Muscle of leg (tissue), 11 donors: Measurements from ENCODE around the gene FCRLB. TPM values are rescaled to one million over a fixed set of nuclear protein-coding genes. Genes with fewer than 3 reads are reported as not detected.
"Not testable (repeated sequence)": the region's sequence is repeated elsewhere in the genome, so short reads cannot be mapped to it uniquely, and the experiment has no call there.

Experiments
- DNase-seq: peaks from one replicate; pipeline ENCODE4 v3.0.0; 2013
- H3K27ac ChIP-seq: one replicate; pipeline ENCODE4 v1.5.1; 2013; ENCODE audit warnings: mild to moderate bottlenecking, low read length, control low read depth
- H3K27me3 ChIP-seq: one replicate; pipeline ENCODE4 v1.6.1; 2013; ENCODE audit warnings: low read length; ENCODE audit not compliant: control insufficient read depth, insufficient read depth
- H3K36me3 ChIP-seq: one replicate; pipeline ENCODE4 v1.6.1; 2013; ENCODE audit warnings: low read length; ENCODE audit not compliant: control insufficient read depth, insufficient read depth
- H3K4me1 ChIP-seq: one replicate; pipeline ENCODE4 v1.6.1; 2013; ENCODE audit warnings: low read length; ENCODE audit not compliant: control insufficient read depth, insufficient read depth
- H3K4me3 ChIP-seq: one replicate; pipeline ENCODE4 v1.5.1; 2013; ENCODE audit warnings: low read length, control low read depth
- H3K9me3 ChIP-seq: replicated peaks from 2 replicates; pipeline ENCODE4 v1.6.1; 2013; ENCODE audit warnings: low read depth, low read length; ENCODE audit not compliant: control insufficient read depth
- WGBS: methylation state at CpG from one replicate; pipeline ENCODE4 v1.1.5; 2013; ENCODE audit warnings: missing lambda C conversion rate; ENCODE audit not compliant: insufficient coverage; 5-methylcytosine and 5-hydroxymethylcytosine counted together
- polyA plus RNA-seq, 8 donors: library from polyadenylated mRNA; unstranded; fragments of 120-200 nt; gene quantifications; one replicate each; pipeline versions ENCODE4 v1.2.1 to v1.2.3, GENCODE V29; 2013; ENCODE audit warnings: inconsistent platforms in 1 of 8, low replicate concordance in 1 of 8; ENCODE audit not compliant: insufficient read length in 8 of 8, insufficient read depth in 1 of 8
- total RNA-seq: library from RNA; stranded (reverse); fragments of 120-200 nt; gene quantifications from one replicate; pipeline ENCODE4 v1.2.4, GENCODE V29; 2013

The FCRLB gene
- total and polyA plus RNA-seq, 9 donors, result 0.31 to 0.79 (median 0.42) TPM

DNA sequence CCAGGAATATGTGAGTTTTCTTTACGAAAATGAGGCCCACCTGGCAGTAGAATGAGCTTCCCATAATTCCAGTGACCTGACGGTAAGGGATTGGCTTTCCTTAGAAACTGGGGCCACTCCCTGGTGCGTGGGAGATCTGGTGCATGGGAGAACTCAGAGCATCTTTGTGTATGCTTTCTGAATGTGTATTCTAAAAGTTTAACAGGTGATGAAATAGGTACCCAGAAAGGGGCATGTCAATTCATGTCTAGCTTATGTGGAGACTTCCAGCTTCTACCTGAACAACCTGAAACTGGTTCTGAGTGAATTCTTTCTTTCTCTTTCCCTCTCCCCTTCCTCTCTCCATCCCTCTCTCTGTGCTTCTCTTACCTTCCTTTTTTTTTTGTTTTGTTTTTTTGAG is 29.5 kb upstream of the FCRLB start:
- 36% methylated on average over 3 of the region's 3 CpGs for WGBS
- no peaks in the 10 kb centered on the region for H3K9me3 ChIP-seq
- no peaks in the 10 kb centered on the region for H3K36me3 ChIP-seq

DNA sequence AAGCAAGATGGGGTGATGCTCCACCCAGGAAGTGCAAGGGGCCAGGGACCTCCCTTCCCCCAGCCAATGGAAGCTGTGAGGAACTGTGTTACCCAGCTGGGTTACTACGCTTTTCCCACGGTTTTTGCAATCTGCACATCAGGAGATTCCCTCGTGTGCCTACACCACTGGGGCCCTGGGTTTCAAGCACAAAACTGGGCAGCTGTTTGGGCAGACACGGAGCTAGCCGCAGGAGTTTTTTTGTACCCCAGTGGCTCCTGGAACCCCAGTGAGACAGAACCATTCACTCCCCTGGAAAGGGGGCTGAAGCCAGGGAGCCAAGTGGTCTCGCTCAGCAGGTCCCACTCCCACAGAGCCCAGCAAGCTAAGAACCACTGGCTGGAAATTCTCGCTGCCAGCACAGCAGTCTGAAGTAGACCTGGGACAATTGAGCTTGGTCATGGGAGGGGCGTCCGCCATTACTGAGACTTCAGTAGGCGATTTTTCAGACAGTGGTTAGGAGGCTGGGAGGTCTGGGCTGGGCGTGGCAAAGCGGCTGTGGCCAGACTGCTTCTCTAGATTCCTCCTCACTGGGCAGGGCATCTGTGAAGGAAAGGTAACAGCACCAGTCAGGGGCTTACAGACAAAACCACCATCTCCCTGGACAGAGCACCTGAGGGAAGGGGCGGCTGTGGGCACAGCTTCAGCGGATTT is 28.2 kb upstream of the FCRLB start:
- not testable (repeated sequence) for H3K4me1 ChIP-seq, DNase-seq

More for the DNA sequence above, 29.5 kb upstream of the FCRLB start:
- Histone ChIP-seq H3K27ac (no peak overlapping the region), H3K4me3 (no peak overlapping the region), H3K4me1 (no peaks in the 10 kb centered on the region), H3K27me3 (peaks cover 5% of the 10 kb centered on the region)
- DNase-seq, result no peak

DNA sequence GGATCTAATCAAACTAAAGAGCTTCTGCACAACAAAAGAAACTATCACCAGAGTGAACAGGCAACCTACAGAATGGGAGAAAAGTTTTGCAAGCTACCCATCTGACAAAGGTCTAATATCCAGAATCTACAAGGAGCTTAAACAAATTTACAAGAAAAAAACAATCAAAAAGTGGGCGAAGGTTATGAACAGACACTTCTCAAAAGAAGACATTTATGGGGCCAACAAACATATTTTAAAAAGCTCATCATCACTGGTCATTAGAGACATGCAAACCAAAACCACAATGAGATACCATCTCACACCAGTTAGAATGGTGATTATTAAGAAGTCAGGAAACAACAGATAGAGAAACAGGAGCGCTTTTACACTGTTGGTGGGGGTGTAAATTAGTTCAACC is 23.0 kb upstream of the FCRLB start:
- H3K9me3 ChIP-seq, H3K27ac ChIP-seq, H3K27me3 ChIP-seq, H3K4me1 ChIP-seq, DNase-seq, H3K36me3 ChIP-seq, H3K4me3 ChIP-seq: not testable (repeated sequence)
- no CpG with 5 or more reads among the region's 2 CpGs for WGBS

More for the DNA sequence above, 28.2 kb upstream of the FCRLB start:
- not testable (repeated sequence) for H3K27me3 ChIP-seq, H3K27ac ChIP-seq, H3K4me3 ChIP-seq, H3K9me3 ChIP-seq, H3K36me3 ChIP-seq
- 83% methylated on average over 9 of the region's 14 CpGs for WGBS

DNA sequence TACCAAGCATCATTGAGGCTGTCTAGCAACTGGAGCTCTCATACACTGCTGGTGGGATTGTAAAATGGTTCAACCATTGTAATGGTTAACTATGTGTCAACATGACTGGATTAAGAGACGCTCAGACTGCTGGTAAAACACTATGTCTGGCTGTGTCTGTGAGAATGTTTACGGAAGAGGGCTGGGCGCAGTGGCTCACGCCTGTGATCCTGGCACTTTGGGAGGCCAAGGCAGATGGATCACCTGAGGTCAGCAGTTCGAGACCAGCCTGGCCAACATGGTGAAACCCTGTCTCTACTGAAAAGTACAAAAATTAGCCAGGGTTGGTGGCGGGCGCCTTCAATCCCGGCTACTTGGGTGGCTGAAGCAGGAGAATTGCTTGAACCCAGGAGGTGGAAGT is 19.1 kb upstream of the FCRLB start:
- peaks cover 8% of the 10 kb centered on the region for H3K4me1 ChIP-seq
- H3K27me3 ChIP-seq, result peaks cover 4% of the 10 kb centered on the region
- no peaks in the 10 kb centered on the region for H3K9me3 ChIP-seq
- DNase-seq, result no peak
- H3K4me3 ChIP-seq, result no peak overlapping the region
- no peaks in the 10 kb centered on the region for H3K36me3 ChIP-seq
- H3K27ac ChIP-seq, result no peak overlapping the region
- 69% methylated on average over 8 of the region's 8 CpGs for WGBS

DNA sequence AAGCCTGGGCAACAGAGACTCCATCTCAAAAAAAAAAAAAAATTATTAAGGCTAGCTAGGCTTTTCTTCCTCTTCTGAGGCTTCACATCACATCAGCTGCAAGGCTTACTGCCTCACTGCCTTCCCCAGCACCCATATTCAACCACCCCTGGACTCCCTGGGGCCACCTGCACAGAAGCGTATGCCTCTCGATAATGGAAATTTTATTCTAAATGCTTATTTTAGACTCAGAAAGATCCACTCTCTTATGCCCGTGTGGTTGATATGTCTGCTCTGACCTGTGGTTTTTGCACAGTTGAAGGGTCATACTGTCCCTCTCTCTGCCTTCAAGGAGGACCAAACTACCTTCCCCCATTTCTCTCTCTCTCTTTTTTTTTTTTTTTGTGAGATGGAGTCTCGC is 15.8 kb upstream of the FCRLB start:
- no peaks in the 10 kb centered on the region for H3K9me3 ChIP-seq
- WGBS, result no CpG with 5 or more reads among the region's 4 CpGs
- H3K36me3 ChIP-seq, result no peaks in the 10 kb centered on the region
- H3K4me1 ChIP-seq, result peaks cover 8% of the 10 kb centered on the region
- no peak overlapping the region for H3K27ac ChIP-seq
- peaks cover 4% of the 10 kb centered on the region for H3K27me3 ChIP-seq
- DNase-seq, result no peak
- H3K4me3 ChIP-seq, result no peak overlapping the region

DNA sequence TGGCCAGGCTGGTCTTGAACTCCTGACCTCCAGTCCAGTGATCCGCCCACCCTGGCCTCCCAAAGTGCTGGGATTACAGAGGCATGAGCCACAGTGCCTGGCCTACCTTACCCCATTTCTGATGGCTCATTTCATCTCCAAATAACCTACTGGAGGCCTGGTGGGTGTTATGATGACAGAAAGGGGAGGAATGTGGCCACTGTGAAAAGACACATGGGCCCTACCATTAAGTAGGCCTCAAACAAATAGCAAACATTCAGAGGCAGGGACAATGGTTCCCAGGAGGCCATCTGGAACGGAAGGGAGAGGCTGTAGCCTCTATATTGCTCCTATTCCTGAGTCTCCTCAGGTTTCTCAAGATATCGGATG is 15.2 kb upstream of the FCRLB start:
- H3K27ac ChIP-seq, result no peak overlapping the region
- peak; percentile 2 for DNase-seq
- no peaks in the 10 kb centered on the region for H3K36me3 ChIP-seq
- no peak overlapping the region for H3K4me3 ChIP-seq
- H3K27me3 ChIP-seq, result peaks cover 8% of the 10 kb centered on the region
- WGBS, result 71% methylated on average over 2 of the region's 3 CpGs
- no peaks in the 10 kb centered on the region for H3K9me3 ChIP-seq
- H3K4me1 ChIP-seq, result peaks cover 8% of the 10 kb centered on the region

DNA sequence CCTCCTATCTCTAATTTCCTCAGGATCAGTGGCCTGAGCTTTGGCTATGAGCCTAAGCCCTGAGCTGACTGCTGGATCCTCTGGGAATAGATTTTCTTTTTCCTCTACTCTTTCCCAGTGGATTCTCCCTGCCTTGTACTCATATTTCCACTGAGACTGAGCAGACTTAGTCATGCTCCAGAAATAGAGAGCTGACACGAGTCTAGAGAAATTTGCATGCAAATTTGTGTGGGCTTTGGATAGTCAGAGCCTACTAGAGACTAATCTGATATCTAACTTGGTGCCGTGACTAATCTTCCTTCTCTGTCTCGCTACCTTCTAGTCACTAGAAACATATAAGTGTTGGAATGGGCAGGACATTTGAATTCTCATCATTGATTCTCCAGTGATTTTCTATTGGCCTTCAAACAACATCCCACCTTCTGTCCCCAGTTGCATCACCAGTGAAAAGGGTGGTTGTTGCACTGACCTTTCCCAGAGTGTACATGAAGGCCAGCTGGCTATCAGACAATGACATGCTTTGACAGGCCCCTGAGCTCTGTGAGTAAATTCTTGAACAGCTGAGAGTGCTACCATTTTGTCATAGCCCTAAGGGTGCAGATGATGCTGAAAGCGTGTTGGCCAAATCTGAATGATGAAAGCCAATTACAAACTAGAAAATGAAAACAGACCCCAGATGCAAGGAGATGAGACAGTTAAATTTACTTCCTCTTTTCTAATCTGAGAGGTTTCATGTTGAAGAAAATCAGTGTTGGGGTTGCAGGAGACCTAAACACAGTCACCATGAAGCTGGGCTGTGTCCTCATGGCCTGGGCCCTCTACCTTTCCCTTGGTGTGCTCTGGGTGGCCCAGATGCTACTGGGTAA is 14.6 kb upstream of the FCRLB start, which contains the start of gene FCRLA:
FCRLA (plus strand) TSS at position 748 of the 866 bp plus-strand sequence; CDS start at position 784, 36 bp downstream.
- peaks cover 8% of the 10 kb centered on the region for H3K27me3 ChIP-seq
- DNase-seq, result peak; percentile 66
- H3K4me3 ChIP-seq, result no peak within 1 kb of the TSS
- no peak within 1 kb of the TSS for H3K27ac ChIP-seq
- peaks cover 8% of the 10 kb centered on the region for H3K4me1 ChIP-seq
- WGBS, result no CpG with 5 or more reads among the region's 4 CpGs
- no peaks in the 10 kb centered on the region for H3K9me3 ChIP-seq
- no peaks in the 10 kb centered on the region for H3K36me3 ChIP-seq

DNA sequence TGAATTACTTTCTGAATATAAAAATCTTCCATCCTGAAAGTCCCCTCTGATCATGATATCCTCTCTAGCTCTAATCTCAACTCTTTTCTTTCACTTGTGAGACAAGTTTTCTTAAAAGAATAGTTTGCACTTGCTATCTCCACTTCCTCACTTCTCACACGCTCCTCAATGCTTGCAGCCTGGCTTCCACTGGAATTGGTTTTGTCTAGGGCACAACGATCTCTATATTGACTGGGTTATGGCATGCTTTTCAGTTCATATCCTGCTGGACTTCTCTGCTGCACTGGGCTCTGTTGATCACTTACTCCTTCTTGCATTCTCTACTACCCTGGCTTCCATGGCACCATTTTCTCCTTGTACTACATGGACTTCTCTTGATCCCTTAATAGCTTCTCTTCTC is 13.8 kb upstream of the FCRLB start:
- Histone ChIP-seq H3K9me3 (no peaks in the 10 kb centered on the region), H3K27me3 (peaks cover 5% of the 10 kb centered on the region), H3K27ac (no peak overlapping the region), H3K4me3 (no peak overlapping the region), H3K36me3 (no peaks in the 10 kb centered on the region), H3K4me1 (peaks cover 8% of the 10 kb centered on the region)
- DNase-seq, result no peak
- WGBS, result 90% methylated on average over 1 of the region's 2 CpGs

DNA sequence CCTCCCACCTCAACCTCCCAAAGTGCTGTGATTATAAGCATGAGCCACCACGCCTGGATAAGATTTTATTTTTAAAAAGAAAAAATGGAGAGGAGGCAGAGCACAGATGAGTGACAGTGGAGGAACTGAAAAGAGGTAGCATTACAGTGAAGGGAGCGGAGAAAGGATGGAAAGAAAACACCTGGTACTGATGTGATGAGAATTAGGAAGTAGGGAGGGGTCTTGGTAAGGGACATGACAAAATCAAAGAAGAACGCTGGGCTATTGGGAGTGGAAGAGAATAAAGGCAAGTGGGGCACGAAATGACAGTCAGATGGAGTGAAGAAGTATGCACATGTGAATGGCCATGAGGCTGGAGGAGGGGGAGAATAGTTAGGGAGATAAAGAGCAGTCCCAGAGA is 12.0 kb upstream of the FCRLB start:
- Histone ChIP-seq H3K4me3 (no peak overlapping the region), H3K9me3 (no peaks in the 10 kb centered on the region), H3K27me3 (peaks cover 6% of the 10 kb centered on the region), H3K27ac (no peak overlapping the region), H3K36me3 (no peaks in the 10 kb centered on the region), H3K4me1 (peaks cover 8% of the 10 kb centered on the region)
- 71% methylated on average over 4 of the region's 4 CpGs for WGBS
- no peak for DNase-seq

DNA sequence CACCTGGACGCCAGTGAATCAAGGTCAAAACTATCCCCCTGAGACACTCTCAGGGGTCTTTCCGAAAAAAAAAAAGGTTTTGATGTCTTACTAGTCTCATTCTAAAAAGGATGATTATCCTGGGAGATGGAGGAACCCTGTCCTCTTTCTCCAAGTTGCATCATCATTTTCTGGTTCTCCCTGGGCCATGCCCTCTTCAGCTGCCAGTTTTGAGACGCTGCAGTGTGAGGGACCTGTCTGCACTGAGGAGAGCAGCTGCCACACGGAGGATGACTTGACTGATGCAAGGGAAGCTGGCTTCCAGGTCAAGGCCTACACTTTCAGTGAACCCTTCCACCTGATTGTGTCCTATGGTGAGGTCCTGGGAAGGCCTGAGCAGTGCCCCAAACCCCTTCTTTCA is 10.8 kb upstream of the FCRLB start:
- Histone ChIP-seq H3K4me3 (no peak overlapping the region), H3K27ac (no peak overlapping the region), H3K27me3 (peaks cover 6% of the 10 kb centered on the region), H3K4me1 (peaks cover 8% of the 10 kb centered on the region), H3K36me3 (no peaks in the 10 kb centered on the region), H3K9me3 (no peaks in the 10 kb centered on the region)
- 62% methylated on average over 2 of the region's 4 CpGs for WGBS
- no peak for DNase-seq
